ENCODE measurements around the gene MBD2.
"Not testable (repeated sequence)": the region's sequence is repeated elsewhere in the genome, so short reads cannot be mapped to it uniquely, and the experiment has no call there.

Gene MBD2

DNA sequence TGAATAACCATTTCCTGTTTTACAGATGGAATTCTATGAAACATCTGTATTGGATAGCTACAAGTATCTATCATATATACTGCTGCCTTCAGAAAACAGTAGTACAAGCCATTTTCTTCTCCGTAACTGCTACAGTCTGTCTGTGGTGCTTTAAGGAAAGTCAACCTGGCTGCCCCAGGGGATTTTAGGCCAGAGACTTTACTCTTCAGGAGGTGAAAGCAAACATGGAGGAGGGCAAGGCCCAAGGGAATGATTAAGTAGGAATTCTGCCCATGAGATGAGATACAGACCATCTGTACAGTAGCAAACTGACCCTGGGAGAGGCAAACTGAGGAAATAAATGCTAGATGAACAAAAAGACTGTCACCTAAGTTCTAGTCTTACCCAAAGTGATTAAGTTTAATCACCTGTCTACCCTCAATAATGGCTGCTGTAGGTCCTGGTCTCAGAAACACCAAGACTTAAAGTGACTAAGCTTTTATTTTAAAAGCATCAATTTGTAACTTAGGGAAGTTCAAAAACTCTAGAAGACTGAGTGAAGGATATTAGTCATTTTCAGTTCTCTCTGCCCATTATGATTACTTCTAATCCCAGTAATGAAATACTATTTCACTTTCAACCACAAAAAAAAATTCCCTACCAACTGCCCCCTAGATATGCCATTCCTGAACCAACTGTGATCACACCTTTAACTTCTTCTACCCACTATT is 14.8 kb downstream of the MBD2 start:
- TF ChIP-seq, protein P1, sequence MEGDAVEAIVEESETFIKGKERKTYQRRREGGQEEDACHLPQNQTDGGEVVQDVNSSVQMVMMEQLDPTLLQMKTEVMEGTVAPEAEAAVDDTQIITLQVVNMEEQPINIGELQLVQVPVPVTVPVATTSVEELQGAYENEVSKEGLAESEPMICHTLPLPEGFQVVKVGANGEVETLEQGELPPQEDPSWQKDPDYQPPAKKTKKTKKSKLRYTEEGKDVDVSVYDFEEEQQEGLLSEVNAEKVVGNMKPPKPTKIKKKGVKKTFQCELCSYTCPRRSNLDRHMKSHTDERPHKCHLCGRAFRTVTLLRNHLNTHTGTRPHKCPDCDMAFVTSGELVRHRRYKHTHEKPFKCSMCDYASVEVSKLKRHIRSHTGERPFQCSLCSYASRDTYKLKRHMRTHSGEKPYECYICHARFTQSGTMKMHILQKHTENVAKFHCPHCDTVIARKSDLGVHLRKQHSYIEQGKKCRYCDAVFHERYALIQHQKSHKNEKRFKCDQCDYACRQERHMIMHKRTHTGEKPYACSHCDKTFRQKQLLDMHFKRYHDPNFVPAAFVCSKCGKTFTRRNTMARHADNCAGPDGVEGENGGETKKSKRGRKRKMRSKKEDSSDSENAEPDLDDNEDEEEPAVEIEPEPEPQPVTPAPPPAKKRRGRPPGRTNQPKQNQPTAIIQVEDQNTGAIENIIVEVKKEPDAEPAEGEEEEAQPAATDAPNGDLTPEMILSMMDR (conservative IDR thresholded peaks at IDR 0.05; ENCODE audit: low read depth, low read length): no peak
- Histone ChIP-seq H3K4me1 (ENCODE audit: low read depth, poor library complexity, severe bottlenecking) (peaks cover 96% of the 10 kb centered on the region), H3K4me3 (IDR thresholded peaks at IDR 0.05; ENCODE audit: insufficient read depth, low read depth, low read length) (no peak overlapping the region), H3K36me3 (ENCODE audit: insufficient read depth) (no peaks in the 10 kb centered on the region; the same call in 1 of the 2 replicates), H2AFZ (ENCODE audit: low read depth) (no peak overlapping the region), H3K9ac (peak overlapping the region; percentile 78), H3K27ac (peak overlapping the region; percentile 98), H3K27me3 (ENCODE audit: insufficient read depth, low read depth) (no peaks in the 10 kb centered on the region), H3K79me2 (ENCODE audit: insufficient read depth, low read depth) (peaks cover 92% of the 10 kb centered on the region), H3K4me2 (peak overlapping the region; percentile 97), H4K20me1 (ENCODE audit: insufficient read depth) (no peaks in the 10 kb centered on the region)

DNA sequence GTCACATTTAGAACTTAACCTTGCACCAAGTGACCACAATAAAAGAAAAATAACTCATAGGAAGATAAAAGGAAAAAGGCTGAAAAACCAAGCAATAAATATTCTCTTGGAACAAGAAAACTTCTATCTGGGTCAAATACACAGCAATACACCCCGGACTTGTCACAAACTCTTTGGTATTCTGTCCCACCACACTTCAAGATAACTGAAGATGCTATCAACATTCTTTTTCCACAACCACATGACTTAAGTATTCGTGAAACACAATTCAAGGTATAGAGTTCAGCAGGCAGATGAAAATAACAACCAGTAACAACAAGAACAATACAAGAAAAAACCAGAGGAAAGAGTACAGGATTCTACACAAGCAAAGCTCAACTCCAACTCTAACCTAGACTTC is 18.0 kb downstream of the MBD2 start:
- H3K4me3 ChIP-seq (IDR thresholded peaks at IDR 0.05; ENCODE audit: insufficient read depth, low read depth, low read length): no peak overlapping the region
- TF ChIP-seq, protein P1 (conservative IDR thresholded peaks at IDR 0.05; ENCODE audit: low read depth, low read length): no peak
- H3K27ac ChIP-seq: no peak overlapping the region; the same call in 1 of the 2 replicates
- peaks cover 9% of the 10 kb centered on the region for H3K36me3 ChIP-seq (ENCODE audit: insufficient read depth)
- H3K79me2 ChIP-seq (ENCODE audit: insufficient read depth, low read depth): peaks cover 94% of the 10 kb centered on the region
- no peaks in the 10 kb centered on the region for H4K20me1 ChIP-seq (ENCODE audit: insufficient read depth)
- no peaks in the 10 kb centered on the region for H3K27me3 ChIP-seq (ENCODE audit: insufficient read depth, low read depth)
- peaks cover 75% of the 10 kb centered on the region for H3K4me1 ChIP-seq (ENCODE audit: low read depth, poor library complexity, severe bottlenecking)
- peak overlapping the region; percentile 12; the same call in 1 of the 2 replicates for H3K4me2 ChIP-seq
- H2AFZ ChIP-seq (ENCODE audit: low read depth): no peak overlapping the region
- H3K9ac ChIP-seq: no peak overlapping the region

DNA sequence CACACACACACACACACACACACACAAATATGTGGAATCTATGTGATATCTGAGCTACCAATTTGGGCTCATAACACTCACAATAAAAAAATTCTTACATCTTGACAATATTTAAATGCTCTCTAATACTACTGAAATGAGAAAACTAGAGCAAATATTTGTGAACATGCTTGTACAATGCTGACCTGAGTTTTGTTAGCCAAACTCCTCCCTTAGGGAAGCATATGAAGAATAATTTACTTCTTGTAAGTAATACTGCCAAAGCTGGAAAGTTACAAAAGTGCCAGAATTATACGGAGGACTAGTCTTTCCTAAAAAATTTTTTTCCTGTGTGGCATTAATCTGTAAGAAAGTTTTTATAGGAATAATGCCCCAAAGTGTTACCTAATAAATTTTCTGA is 18.5 kb downstream of the MBD2 start:
- Histone ChIP-seq H3K4me2 (peak overlapping the region; percentile 12; the same call in 1 of the 2 replicates), H3K9ac (no peak overlapping the region), H3K27me3 (ENCODE audit: insufficient read depth, low read depth) (no peaks in the 10 kb centered on the region), H3K27ac (no peak overlapping the region; the same call in 1 of the 2 replicates), H3K4me3 (IDR thresholded peaks at IDR 0.05; ENCODE audit: insufficient read depth, low read depth, low read length) (no peak overlapping the region), H4K20me1 (ENCODE audit: insufficient read depth) (no peaks in the 10 kb centered on the region), H3K36me3 (ENCODE audit: insufficient read depth) (peaks cover 9% of the 10 kb centered on the region; the same call in 1 of the 2 replicates), H3K4me1 (ENCODE audit: low read depth, poor library complexity, severe bottlenecking) (peaks cover 70% of the 10 kb centered on the region), H3K79me2 (ENCODE audit: insufficient read depth, low read depth) (peaks cover 94% of the 10 kb centered on the region), H2AFZ (ENCODE audit: low read depth) (no peak overlapping the region)
- TF ChIP-seq, protein P1 (conservative IDR thresholded peaks at IDR 0.05; ENCODE audit: low read depth, low read length): no peak

DNA sequence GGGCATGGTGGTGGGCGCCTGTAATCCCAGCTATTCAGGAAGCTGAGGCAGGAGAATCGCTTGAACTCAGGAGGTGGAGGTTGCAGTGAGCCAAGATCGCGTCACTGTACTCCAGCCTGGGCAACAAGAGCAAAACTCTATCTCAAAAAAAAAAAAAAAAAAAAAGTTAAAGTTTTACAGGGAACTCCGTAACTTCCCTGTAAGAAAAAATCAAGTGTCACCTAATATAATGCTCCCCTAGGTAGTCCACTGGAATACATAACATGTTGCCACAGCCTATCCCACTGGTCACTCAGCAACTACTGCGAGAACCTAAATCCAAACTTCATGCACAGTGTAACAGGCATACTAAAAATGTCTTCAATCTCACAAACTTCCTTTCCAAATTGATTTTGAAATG is 19.0 kb downstream of the MBD2 start:
- H4K20me1 ChIP-seq (ENCODE audit: insufficient read depth); H3K27ac ChIP-seq; H3K4me3 ChIP-seq (IDR thresholded peaks at IDR 0.05; ENCODE audit: insufficient read depth, low read depth, low read length): not testable (repeated sequence)

DNA sequence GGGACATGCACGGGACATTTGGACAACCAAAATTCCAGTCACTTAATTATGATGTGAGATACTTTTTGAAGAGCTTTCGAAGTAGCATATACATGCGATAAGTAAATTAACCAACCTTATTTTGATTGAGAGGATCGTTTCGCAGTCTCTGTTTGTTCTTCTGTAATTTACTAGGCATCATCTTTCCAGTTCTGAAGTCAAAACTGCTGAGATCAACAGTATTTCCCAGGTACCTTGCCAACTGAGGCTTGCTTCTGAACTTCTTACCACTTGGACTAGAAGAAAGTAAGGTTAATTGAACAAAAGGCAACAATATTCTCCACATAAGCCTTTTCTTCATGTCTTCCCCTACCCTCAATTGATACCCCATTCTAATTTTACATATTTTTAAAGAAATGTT is 19.6 kb downstream of the MBD2 start:
- TF ChIP-seq, protein P1 (conservative IDR thresholded peaks at IDR 0.05; ENCODE audit: low read depth, low read length): no peak
- Histone ChIP-seq H3K27ac (no peak overlapping the region), H3K4me2 (0 out of 2 replicates have a peak overlapping the region, but pooled peaks have one; percentile 1), H3K4me1 (ENCODE audit: low read depth, poor library complexity, severe bottlenecking) (peaks cover 61% of the 10 kb centered on the region), H3K36me3 (ENCODE audit: insufficient read depth) (peaks cover 9% of the 10 kb centered on the region; the same call in 1 of the 2 replicates), H3K27me3 (ENCODE audit: insufficient read depth, low read depth) (no peaks in the 10 kb centered on the region), H4K20me1 (ENCODE audit: insufficient read depth) (no peaks in the 10 kb centered on the region), H3K4me3 (IDR thresholded peaks at IDR 0.05; ENCODE audit: insufficient read depth, low read depth, low read length) (no peak overlapping the region), H2AFZ (ENCODE audit: low read depth) (no peak overlapping the region), H3K9ac (no peak overlapping the region), H3K79me2 (ENCODE audit: insufficient read depth, low read depth) (peaks cover 99% of the 10 kb centered on the region)

More for the DNA sequence above, 19.0 kb downstream of the MBD2 start:
- H3K4me1 ChIP-seq (ENCODE audit: low read depth, poor library complexity, severe bottlenecking): peaks cover 66% of the 10 kb centered on the region
- H3K4me2 ChIP-seq: peak overlapping the region; percentile 12; the same call in 1 of the 2 replicates
- not testable (repeated sequence) for H3K9ac ChIP-seq; H3K27me3 ChIP-seq (ENCODE audit: insufficient read depth, low read depth); H3K36me3 ChIP-seq (ENCODE audit: insufficient read depth); H2AFZ ChIP-seq (ENCODE audit: low read depth)
- peaks cover 96% of the 10 kb centered on the region for H3K79me2 ChIP-seq (ENCODE audit: insufficient read depth, low read depth)
